Breast epithelium (tissue), 3 donors: ENCODE data around the gene CSH2.
"Not testable (repeated sequence)": the region's sequence is repeated elsewhere in the genome, so short reads cannot be mapped to it uniquely, and the experiment has no call there.

Experiments
- CTCF ChIP-seq, 3 donors: fragments of 450-650 bp; IDR thresholded peaks; one replicate each; pipeline ENCODE4 v1.5.1; 2016 to 2017; ENCODE audit warnings: antibody characterized with exemption in 3 of 3, mild to moderate bottlenecking in 3 of 3, moderate library complexity in 3 of 3
- POLR2A ChIP-seq: fragments of 450-650 bp; IDR thresholded peaks from one replicate; pipeline ENCODE4 v1.6.1; 2016; ENCODE audit warnings: antibody characterized with exemption, mild to moderate bottlenecking, moderate library complexity

GRCh38 chr17:63904796-63905195, 31.3 kb upstream of the CSH2 start:
- not testable (repeated sequence) for TF ChIP-seq CTCF (IDR thresholded peaks at IDR 0.05); POLR2A
